Keratinocyte (primary cell): Measurements from ENCODE around the gene TMC5.

Experiments
- CTCF ChIP-seq, 3 experiments: IDR thresholded peaks in 1 of 3; conservative IDR thresholded peaks in 1 of 3; optimal IDR thresholded peaks in 1 of 3; 2 replicates in 2 of 3; 3 replicates in 1 of 3; pipeline versions ENCODE3 to v1.5.1; 2011; ENCODE audit warnings: low read length in 3 of 3, mild to moderate bottlenecking in 3 of 3, moderate library complexity in 2 of 3, control low read depth in 1 of 3, inconsistent platforms in 1 of 3; ENCODE audit not compliant: insufficient read depth in 2 of 3; ENCODE audit errors: extremely low read depth in 1 of 3
- EZH2 ChIP-seq: IDR thresholded peaks from one replicate; pipeline ENCODE4 v1.6.1; 2012; ENCODE audit warnings: inconsistent platforms, mild to moderate bottlenecking, low read length, moderate library complexity

GRCh38 chr16:19384656-19385055 is 33.0 kb upstream of the TMC5 start:
- TF ChIP-seq CTCF (optimal IDR thresholded peaks at IDR 0.05 in 1 of 3, IDR thresholded peaks at IDR 0.05 in 1 of 3, conservative IDR thresholded peaks at IDR 0.05 in 1 of 3; ENCODE audit: extremely low read depth in 1 of 3, insufficient read depth in 2 of 3, low read length in 3 of 3) = no peak
- TF ChIP-seq EZH2 = no peak
